Upper lobe of left lung (tissue), 4 donors: Measurements from ENCODE around the gene CDH26.

ENCODE experiments used
- POLR2A ChIP-seq, 4 donors: fragments of 450-650 bp; IDR thresholded peaks; one replicate each; pipeline ENCODE4 v1.5.1; 2016 to 2017; ENCODE audit warnings: antibody characterized with exemption in 4 of 4, mild to moderate bottlenecking in 2 of 4
- POLR2AphosphoS5 ChIP-seq, 2 donors: sonication (generic); formaldehyde crosslinking; IDR thresholded peaks; one replicate each; pipeline ENCODE4 v1.5.1; 2017; ENCODE audit warnings: antibody characterized with exemption in 2 of 2
- TF ChIP-seq, protein P1 (sequence below), 6 experiments: fragments of 450-650 bp in 4 of 6; fragments of 200-600 bp in 2 of 6; sonication (generic) in 2 of 6; IDR thresholded peaks; one replicate each; pipeline ENCODE4 v1.5.1; 2016 to 2019; ENCODE audit warnings: antibody characterized with exemption in 6 of 6

DNA sequence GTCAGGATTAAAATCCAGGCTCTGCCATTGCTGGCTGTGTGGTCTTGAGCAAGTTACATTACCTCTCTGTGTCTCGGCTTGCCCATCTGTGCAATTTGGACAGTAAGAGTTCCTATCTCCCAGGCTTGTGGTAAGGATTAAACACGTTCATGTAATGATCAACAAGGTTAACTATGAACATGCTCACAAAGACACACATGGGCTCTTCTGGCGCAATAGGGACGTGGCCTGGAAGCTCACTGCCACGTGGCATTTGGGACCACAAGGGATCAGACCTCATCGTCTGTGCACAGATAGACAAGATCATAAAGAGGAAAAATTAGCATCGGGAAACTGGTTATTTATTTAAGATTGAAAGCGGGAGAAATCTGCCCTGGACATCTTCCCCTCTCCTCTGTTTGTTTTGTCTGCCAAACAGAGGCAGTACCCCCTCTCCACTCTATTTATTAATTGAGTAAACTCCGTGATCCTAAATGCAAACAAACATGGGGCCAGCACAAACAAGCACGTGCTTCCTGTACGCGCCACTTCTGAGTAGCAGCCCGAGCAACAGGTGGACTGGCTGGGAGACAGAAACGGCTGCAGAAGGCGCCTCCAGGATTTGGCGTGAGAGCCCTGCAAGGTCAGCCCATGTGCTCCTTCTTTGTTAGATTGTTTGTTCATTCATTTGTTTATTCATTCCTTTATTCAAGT, 95.0 kb downstream of the CDH26 start:
- TF ChIP-seq, protein P1, sequence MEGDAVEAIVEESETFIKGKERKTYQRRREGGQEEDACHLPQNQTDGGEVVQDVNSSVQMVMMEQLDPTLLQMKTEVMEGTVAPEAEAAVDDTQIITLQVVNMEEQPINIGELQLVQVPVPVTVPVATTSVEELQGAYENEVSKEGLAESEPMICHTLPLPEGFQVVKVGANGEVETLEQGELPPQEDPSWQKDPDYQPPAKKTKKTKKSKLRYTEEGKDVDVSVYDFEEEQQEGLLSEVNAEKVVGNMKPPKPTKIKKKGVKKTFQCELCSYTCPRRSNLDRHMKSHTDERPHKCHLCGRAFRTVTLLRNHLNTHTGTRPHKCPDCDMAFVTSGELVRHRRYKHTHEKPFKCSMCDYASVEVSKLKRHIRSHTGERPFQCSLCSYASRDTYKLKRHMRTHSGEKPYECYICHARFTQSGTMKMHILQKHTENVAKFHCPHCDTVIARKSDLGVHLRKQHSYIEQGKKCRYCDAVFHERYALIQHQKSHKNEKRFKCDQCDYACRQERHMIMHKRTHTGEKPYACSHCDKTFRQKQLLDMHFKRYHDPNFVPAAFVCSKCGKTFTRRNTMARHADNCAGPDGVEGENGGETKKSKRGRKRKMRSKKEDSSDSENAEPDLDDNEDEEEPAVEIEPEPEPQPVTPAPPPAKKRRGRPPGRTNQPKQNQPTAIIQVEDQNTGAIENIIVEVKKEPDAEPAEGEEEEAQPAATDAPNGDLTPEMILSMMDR (IDR thresholded peaks at IDR 0.05): no peak
- TF ChIP-seq POLR2A (IDR thresholded peaks at IDR 0.05) (no peak), POLR2AphosphoS5 (IDR thresholded peaks at IDR 0.05) (no peak)
